Stimulated activated CD4-positive, alpha-beta T cell treated with anti-CD3 and anti-CD28 coated beads, Interleukin-2, amount 100 ng/mL, for 4 hours (primary cell): ENCODE results near the gene STAB1.

ENCODE experiments used
- DNase-seq: peaks from one replicate; pipeline ENCODE4 v3.0.0-alpha.2; 2020; ENCODE audit warnings: low read depth

The STAB1 gene

DNA sequence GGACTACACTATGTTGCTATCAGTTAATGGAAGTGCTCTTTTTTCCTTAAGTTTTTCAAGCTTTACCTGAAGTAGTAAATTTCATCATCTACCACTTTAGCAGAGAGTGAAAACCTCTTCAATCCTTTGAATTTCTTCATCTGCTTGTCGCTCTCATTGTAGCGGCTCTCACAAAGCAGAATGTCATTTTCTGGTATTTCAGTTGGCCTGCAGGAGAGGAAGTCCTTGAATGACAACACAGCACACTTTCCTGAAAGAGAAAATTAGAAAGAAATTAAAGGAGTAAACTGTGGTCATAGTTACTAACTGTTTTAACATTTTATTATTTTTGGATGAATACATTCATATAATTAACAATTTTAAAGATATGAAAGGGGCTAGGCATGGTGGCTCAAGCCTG, 68.8 kb downstream of the STAB1 start:
- no peak for DNase-seq

DNA sequence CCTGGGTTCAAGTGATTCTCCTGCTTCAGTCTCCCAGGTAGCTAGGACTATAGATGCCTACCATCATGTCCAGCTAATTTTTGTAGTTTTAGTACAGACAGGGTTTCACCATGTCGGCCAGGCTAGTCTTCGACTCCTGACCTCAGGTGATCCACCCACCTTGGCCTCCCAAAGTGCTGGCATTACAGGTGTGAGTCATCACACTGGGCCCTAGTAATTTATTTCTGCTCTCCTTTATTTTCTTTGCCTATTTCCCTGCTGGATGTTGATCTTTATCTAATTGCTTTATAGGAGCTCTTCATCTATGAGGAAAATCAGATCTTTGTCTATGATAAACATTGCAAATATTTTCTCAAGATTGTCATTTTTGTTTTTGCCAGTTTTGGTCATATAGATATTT, 72.9 kb downstream of the STAB1 start:
- DNase-seq: no peak

DNA sequence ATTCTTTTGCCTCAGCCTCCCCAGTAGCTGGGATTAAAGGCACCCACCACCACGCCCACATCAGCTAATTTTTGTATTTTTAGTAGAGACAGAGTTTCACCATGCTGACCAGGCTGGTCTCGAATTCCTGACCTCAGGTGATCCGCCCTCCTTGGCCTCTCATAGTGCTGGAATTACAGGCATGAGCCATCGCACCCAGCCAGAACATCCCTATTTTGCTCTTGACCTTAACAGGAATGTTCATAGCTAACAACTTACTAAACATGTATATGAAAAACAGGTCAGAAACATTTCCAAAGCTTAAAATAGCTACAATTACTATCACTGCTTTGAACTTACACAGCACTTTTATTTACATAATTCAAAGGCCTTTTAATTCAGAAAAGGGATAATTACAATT, 74.9 kb downstream of the STAB1 start:
- DNase-seq: no peak

DNA sequence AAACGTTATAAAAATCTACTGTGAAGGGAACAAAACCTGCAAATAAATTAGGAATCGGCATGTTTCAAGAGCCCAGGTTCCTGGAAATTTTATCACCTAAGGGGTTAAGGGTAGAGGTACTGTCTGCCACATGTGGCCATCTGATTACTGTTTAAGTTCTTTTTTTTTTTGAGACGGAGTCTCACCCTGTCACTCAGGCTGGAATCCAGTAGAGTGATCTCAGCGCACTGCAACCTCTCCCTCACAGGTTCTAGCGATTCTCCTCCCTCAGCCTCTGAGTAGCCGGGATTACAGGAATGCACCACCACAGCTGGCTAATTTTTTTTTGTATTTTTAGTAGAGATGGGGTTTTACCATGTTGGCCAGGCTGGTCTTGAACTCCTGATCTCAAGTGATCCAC, 77.1 kb downstream of the STAB1 start:
- DNase-seq: no peak
